Natural killer cell (primary cell): ENCODE data around the gene VNN1. TPM values are rescaled to one million over a fixed set of nuclear protein-coding genes. Genes with fewer than 3 reads are reported as not detected.

Experiments used
- ATAC-seq, 3 donors: fragments of 150-1000 bp in 2 of 3; fragments of 200-7000 bp in 1 of 3; cut with Tn5 transposase; 1 replicate in 1 of 3; 2 replicates in 2 of 3; pipeline ENCODE4 v1.10.0; 2021; ENCODE audit warnings: mild to moderate bottlenecking in 2 of 3, moderate library complexity in 2 of 3
- DNase-seq, 2 donors: peaks; one replicate each; pipeline versions ENCODE4 v3.0.0 to v3.0.0-alpha.2; 2013 to 2021; ENCODE audit warnings: mixed read lengths in 1 of 2
- H3K27ac ChIP-seq: one replicate; pipeline ENCODE4 v1.5.1; 2013; ENCODE audit warnings: mild to moderate bottlenecking, low read length
- H3K27me3 ChIP-seq: one replicate; pipeline ENCODE4 v1.6.1; 2013; ENCODE audit warnings: low read length; ENCODE audit not compliant: control insufficient read depth, insufficient read depth
- H3K36me3 ChIP-seq: one replicate; pipeline ENCODE4 v1.6.1; 2013; ENCODE audit warnings: low read length; ENCODE audit not compliant: control insufficient read depth, insufficient read depth
- H3K4me1 ChIP-seq: one replicate; pipeline ENCODE4 v1.6.1; 2013; ENCODE audit warnings: low read length; ENCODE audit not compliant: control insufficient read depth, insufficient read depth
- H3K4me3 ChIP-seq: one replicate; pipeline ENCODE4 v1.5.1; 2013; ENCODE audit warnings: low read length
- H3K9me3 ChIP-seq: one replicate; pipeline ENCODE4 v1.6.1; 2013; ENCODE audit warnings: low read length; ENCODE audit not compliant: control insufficient read depth, insufficient read depth
- H3K27ac Mint-ChIP-seq, 2 donors: one replicate each; pipeline ENCODE4 v1.8.0; 2022; ENCODE audit warnings: mild to moderate bottlenecking in 2 of 2, mixed read lengths in 2 of 2, moderate library complexity in 1 of 2
- H3K27me3 Mint-ChIP-seq, 2 donors: one replicate each; pipeline ENCODE4 v1.8.0; 2022; ENCODE audit warnings: low read depth in 2 of 2, mixed read lengths in 2 of 2
- H3K36me3 Mint-ChIP-seq: one replicate; pipeline ENCODE4 v1.8.0; 2022; ENCODE audit warnings: mixed read lengths
- H3K4me1 Mint-ChIP-seq, 2 donors: one replicate each; pipeline ENCODE4 v1.8.0; 2022; ENCODE audit warnings: mixed read lengths in 2 of 2
- H3K4me3 Mint-ChIP-seq: one replicate; pipeline ENCODE4 v1.8.0; 2022; ENCODE audit warnings: mild to moderate bottlenecking, moderate library complexity, mixed read lengths
- H3K9me3 Mint-ChIP-seq, 2 donors: one replicate each; pipeline ENCODE4 v1.8.0; 2022; ENCODE audit warnings: mixed read lengths in 2 of 2
- WGBS: methylation state at CpG from one replicate; pipeline ENCODE4 v1.1.7; 2013; ENCODE audit warnings: missing lambda C conversion rate; ENCODE audit not compliant: insufficient coverage; 5-methylcytosine and 5-hydroxymethylcytosine counted together
- intact Hi-C: fragments of 100-400 bp; cut with micrococcal nuclease; formaldehyde crosslinking; loops from one replicate; pipeline ENCODE4 v1.14.2; 2022
- total RNA-seq, 4 donors: library from RNA; stranded (reverse); fragments of 120-200 nt in 1 of 4; gene quantifications; one replicate each; pipeline versions ENCODE4 v1.2.3 to v1.2.4, GENCODE V29; 2013 to 2022
- TF ChIP-seq, protein P1 (sequence below): fragments of 200-600 bp; IDR thresholded peaks from one replicate; pipeline ENCODE4 v1.8.0; 2022; ENCODE audit warnings: antibody characterized with exemption

VNN1 gene, protein sequence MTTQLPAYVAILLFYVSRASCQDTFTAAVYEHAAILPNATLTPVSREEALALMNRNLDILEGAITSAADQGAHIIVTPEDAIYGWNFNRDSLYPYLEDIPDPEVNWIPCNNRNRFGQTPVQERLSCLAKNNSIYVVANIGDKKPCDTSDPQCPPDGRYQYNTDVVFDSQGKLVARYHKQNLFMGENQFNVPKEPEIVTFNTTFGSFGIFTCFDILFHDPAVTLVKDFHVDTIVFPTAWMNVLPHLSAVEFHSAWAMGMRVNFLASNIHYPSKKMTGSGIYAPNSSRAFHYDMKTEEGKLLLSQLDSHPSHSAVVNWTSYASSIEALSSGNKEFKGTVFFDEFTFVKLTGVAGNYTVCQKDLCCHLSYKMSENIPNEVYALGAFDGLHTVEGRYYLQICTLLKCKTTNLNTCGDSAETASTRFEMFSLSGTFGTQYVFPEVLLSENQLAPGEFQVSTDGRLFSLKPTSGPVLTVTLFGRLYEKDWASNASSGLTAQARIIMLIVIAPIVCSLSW
- total RNA-seq: 1 to 10 TPM in 2 of 3 donors, not detected in 1; 1.1 to 1.6 TPM
- total RNA-seq (2013): 0.79 TPM

DNA sequence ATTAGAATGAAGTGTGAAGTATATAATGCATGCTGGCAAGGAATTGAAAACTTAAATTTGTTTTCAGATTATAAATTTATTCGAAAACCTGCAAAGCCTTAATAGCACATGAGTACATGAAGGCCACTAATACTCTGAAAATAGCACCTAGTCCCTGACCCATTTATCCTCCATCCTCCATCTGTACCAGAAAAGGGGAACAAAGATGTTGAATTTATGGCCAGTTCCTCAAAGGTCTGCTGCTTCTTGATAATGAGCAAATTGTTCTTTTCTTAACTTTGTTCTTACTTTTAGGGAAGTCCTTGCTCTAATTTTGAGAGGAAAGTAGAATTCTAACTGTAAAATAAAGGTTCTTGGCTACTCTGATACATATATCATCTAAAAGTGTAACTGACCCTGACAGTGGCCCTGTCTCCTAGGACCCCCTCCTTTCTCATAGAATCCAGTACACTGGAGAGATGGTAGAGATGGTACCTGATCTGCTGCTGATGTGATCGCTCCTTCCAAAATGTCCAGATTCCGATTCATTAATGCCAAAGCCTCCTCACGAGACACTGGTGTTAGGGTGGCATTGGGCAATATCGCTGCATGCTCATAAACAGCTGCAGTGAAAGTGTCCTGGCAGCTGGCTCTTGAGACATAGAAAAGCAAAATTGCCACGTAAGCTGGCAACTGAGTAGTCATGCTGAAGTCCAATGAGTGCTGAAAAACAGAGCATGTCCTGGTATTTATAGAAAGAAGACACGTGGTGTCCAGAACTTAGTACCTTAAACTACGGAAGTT, at the start of gene VNN1:
Gene VNN1, minus strand, starts transcription at position 704 of the 783 bp plus-strand sequence. Its CDS starts 20 bp downstream, at position 684.
- ATAC-seq (peak in 2 of 3 donors; percentile 20 to 52), DNase-seq (peak in 1 of 2 donors; percentile 7)
- Mint-ChIP-seq H3K27me3 (peaks cover 8 to 27% of the 10 kb centered on the region in 2 donors), H3K4me1 (peaks cover 0 to 4% of the 10 kb centered on the region in 2 donors), H3K36me3 (no peaks in the 10 kb centered on the region), H3K27ac (no peak within 1 kb of the TSS), H3K9me3 (no peaks in the 10 kb centered on the region), H3K4me3 (no peak within 1 kb of the TSS)
- H3K27ac ChIP-seq: peak within 1 kb of the TSS; percentile 23
- intact Hi-C loops: no loop called here
- 19% methylated on average over 7 of the region's 8 CpGs for WGBS
- no peaks in the 10 kb centered on the region for H3K9me3 ChIP-seq
- TF ChIP-seq, protein P1, sequence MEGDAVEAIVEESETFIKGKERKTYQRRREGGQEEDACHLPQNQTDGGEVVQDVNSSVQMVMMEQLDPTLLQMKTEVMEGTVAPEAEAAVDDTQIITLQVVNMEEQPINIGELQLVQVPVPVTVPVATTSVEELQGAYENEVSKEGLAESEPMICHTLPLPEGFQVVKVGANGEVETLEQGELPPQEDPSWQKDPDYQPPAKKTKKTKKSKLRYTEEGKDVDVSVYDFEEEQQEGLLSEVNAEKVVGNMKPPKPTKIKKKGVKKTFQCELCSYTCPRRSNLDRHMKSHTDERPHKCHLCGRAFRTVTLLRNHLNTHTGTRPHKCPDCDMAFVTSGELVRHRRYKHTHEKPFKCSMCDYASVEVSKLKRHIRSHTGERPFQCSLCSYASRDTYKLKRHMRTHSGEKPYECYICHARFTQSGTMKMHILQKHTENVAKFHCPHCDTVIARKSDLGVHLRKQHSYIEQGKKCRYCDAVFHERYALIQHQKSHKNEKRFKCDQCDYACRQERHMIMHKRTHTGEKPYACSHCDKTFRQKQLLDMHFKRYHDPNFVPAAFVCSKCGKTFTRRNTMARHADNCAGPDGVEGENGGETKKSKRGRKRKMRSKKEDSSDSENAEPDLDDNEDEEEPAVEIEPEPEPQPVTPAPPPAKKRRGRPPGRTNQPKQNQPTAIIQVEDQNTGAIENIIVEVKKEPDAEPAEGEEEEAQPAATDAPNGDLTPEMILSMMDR: no peak
- H3K36me3 ChIP-seq: no peaks in the 10 kb centered on the region
- H3K27me3 ChIP-seq: no peaks in the 10 kb centered on the region
- H3K4me3 ChIP-seq: no peak within 1 kb of the TSS
- H3K4me1 ChIP-seq: no peaks in the 10 kb centered on the region

DNA sequence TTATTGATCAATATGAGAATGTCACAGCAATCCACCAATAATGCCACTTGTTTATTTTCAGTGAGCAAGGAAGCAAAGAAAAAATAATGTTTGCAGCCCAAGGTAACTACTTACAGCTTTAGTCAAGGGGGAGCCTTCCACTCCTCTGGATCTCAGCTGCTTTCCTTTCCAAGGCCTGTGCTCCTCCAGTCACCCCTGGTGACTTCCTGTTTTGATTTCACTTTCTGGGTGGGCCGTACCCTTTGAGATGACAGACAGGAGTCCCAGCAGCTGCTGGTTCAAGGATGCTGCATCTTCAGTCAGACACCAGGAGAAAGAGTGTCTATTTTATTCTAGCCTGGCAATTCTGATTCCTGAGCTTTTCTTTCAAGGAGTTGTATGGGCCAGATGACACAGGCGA, 49.4 kb upstream of the VNN1 start:
- intact Hi-C loops: loop anchor here (5.0 kb wide), 1 partner anchor 49 kb away; the partner anchor contains the start of gene RPS12
- Histone ChIP-seq H3K27me3 (no peaks in the 10 kb centered on the region), H3K9me3 (no peaks in the 10 kb centered on the region), H3K27ac (peak overlapping the region; percentile 9), H3K36me3 (no peaks in the 10 kb centered on the region), H3K4me1 (peaks cover 19% of the 10 kb centered on the region), H3K4me3 (peak overlapping the region; percentile 34)
- H3K27me3 Mint-ChIP-seq: no peaks in the 10 kb centered on the region
- H3K9me3 Mint-ChIP-seq: no peaks in the 10 kb centered on the region
- H3K4me1 Mint-ChIP-seq: peaks cover 26 to 41% of the 10 kb centered on the region in 2 donors
- H3K4me3 Mint-ChIP-seq: peak overlapping the region; percentile 77
- peak overlapping the region; percentile 75 to 88 for H3K27ac Mint-ChIP-seq
- ATAC-seq (peak; percentile 83 to 93 (median 90)), DNase-seq (peak; percentile 21 to 77)
- TF ChIP-seq, protein P1: no peak
- WGBS: 34% methylated on average over 2 of the region's 2 CpGs
- H3K36me3 Mint-ChIP-seq: no peaks in the 10 kb centered on the region

DNA sequence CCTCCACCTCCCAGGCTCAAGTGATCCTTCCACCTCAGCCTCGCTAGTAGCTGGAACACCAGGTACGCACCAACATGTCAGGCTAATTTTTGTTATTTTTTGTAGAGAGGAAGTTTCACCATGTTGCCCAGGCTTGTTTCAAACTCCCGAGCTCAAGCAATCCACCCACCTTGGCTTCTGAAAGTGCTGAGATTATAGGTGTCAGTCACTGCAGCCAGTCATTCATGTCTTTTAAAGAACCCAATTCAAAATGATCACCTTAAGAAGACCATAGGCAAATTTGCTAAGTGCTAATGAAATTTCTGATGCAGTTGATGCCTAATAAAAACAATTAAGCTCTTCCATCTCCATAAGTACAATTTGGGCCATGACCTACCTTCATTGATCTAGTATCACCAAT, 46.4 kb upstream of the VNN1 start:
- peaks cover 12% of the 10 kb centered on the region for H3K4me1 ChIP-seq
- no peak overlapping the region for H3K4me3 Mint-ChIP-seq

More for the DNA sequence above, 46.4 kb upstream of the VNN1 start:
- Histone ChIP-seq H3K36me3 (peaks cover 6% of the 10 kb centered on the region), H3K4me3 (no peak overlapping the region), H3K9me3 (no peaks in the 10 kb centered on the region), H3K27ac (no peak overlapping the region), H3K27me3 (no peaks in the 10 kb centered on the region)
- Mint-ChIP-seq H3K27me3 (no peaks in the 10 kb centered on the region), H3K27ac (peak overlapping the region in 1 of 2 donors; percentile 14), H3K36me3 (no peaks in the 10 kb centered on the region), H3K9me3 (no peaks in the 10 kb centered on the region), H3K4me1 (peaks cover 26 to 36% of the 10 kb centered on the region in 2 donors)
- no peak for ATAC-seq
- no peak for DNase-seq
- 81% methylated on average over 3 of the region's 3 CpGs for WGBS
- intact Hi-C loops: loop anchor here (5.0 kb wide), 1 partner anchor 52 kb away; the partner anchor contains the start of gene RPS12
- TF ChIP-seq, protein P1: no peak
